ENCODE results near the gene CASK.

- TF ChIP-seq REST (IDR thresholded peaks at IDR 0.05; ENCODE audit: insufficient replicate concordance, low read depth) (no peak), SPI1 (IDR thresholded peaks at IDR 0.05; ENCODE audit: borderline replicate concordance, low read depth) (no peak), POLR2AphosphoS5 (IDR thresholded peaks at IDR 0.05; ENCODE audit: low read depth) (no peak), CTCF (IDR thresholded peaks at IDR 0.05; ENCODE audit: insufficient read depth, low read length) (no peak), GABPA (IDR thresholded peaks at IDR 0.05; ENCODE audit: low read depth) (no peak)
Observed at GRCh38 chrX:41602816-41603345, 320.5 kb downstream of the CASK start.
